Glomerular visceral epithelial cell (primary cell): ENCODE data around the gene PRKCB.
"Not testable (repeated sequence)": the region's sequence is repeated elsewhere in the genome, so short reads cannot be mapped to it uniquely, and the experiment has no call there.

Experiments
- DNase-seq: peaks from one replicate; pipeline ENCODE4 v3.0.0-alpha.2; 2016; ENCODE audit errors: extremely low spot score

The PRKCB gene

DNA sequence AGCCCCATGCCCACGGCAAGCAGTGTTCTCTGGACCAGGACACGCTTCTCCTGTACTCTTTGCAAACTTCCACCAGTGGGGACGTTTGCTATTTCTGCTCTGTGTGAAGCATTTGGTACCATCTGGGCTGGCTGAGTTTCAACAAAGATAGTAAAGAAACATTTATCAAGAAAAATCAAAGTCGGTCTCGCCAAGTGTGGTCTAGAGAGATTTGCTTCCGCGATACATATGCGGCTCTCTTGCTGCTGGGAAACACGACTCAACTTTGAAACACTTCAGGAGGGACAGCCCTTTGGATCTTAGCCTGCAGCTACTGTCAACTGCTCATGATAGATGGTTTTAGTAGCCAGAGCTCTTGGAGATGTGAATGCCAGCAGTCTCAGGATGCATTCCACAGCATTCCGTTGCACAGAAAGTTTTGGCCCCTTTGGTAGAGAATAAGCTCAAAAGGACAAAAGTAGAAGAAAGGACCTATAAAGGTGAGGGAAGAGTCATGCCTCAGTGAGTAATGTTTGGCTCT lies 252.2 kb downstream of the PRKCB start:
- DNase-seq: no peak

DNA sequence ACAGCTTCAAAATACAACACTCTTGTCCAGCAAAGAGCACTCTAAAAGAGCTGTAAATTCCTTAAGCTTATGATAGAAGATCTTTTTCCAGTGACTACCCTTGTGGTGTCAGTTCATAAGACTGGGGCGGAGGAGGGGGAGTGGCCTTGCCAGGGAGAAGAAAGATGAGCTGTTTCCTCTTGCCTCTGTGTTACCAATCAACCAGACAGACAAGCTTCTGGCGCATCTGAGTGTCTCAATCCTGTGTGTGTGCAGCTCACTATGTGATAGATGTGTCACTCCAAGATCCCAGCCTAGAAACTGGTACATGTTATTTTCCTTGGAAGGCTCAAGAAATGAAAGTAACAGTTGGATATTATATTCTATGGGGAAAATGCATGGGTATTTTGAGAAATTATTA lies 253.0 kb downstream of the PRKCB start:
- DNase-seq: no peak

DNA sequence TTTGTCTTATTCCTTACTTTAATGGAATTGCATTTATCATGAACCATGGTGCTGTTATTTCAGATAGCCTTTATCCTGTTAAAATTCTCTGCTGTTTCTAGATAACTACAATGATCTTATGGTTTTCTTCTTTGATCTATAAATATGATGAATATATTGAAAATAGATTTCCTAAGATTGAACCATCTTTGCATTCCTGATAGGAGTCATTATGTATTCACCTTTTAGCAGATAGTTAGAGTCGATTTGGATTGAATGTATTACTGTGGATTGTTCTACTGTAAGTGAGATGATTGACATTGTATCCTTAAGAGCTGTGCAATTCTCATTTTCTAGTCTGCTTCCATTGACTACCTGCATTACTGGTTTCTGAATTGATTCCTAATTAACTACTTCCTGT lies 255.3 kb downstream of the PRKCB start:
- no peak for DNase-seq

DNA sequence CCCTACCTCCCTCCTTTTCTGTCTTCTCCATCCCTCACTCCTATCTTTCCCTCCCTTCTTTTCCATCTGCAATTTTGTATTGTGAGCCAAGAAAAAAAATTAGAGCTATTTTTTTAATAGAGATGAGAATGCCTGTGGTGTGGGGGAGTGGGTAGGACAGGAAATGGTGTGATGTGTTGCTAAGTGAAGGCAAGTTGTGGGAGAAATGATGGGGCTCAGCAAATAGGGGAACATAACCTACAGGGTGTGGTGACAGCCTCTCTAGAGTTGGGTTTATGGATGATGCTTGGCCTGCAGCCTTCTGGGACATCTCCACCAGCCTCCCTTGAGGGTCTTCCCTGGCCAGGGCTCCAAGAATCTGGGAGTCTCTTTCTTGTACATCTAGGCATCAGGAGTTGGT lies 257.3 kb downstream of the PRKCB start:
- DNase-seq: no peak

DNA sequence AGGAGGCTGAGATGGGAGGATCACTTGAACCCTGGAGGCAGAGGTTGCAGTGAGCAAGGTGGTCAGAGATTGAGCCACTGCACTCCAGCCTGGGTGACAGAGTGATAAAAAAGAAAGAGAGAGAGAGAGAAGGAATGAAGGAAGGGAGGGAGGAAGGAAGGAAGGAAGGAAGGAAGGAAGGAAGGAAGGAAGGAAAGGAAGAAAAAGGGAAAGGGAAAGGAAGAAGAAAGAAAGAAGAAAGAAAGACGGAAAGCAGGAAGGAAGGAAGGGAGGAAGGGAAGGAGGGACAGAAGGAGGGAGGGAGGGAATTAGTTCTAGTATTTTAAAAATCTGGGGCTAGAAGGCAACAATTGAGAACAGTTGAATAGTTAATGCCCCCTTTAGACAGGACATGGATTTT lies 258.9 kb downstream of the PRKCB start:
- DNase-seq: no peak

DNA sequence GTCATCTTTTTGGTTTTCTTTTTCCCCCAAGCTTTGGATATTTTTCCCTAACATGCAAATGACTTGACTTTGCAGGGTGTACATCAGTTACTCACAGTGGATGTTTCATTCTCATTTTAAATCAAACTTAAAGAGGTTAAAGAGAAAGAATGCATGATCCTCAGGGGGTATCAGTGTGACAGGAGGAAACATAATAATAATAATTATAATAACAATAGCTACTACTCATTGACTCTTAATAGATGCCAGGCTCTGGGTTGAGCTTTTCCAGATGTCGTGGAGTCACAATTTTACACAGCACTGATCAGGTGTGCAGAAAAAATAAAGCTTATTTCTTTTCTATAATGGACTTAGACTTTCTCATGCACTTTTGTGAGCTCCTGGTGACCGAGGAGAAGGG lies 263.1 kb downstream of the PRKCB start:
- no peak for DNase-seq

DNA sequence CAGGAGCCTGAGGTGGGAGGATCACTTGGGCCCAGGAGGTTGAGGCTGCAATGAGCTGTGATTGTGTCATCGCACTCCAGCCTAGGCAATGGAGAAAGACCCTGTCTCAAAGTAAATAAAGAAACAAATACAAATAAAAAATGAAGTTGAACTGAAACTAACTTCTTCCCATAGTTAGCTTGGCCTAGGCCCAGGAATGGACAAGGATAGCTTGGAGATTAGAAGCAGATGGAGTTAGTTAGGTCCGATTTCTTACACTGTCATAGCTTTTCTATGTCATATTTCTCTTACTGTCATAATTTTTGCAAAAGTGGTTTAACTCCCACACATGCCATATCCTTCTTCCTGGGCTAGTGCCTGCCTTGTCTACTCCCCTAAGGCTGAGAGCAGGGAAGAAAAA lies 265.6 kb downstream of the PRKCB start:
- DNase-seq: no peak

DNA sequence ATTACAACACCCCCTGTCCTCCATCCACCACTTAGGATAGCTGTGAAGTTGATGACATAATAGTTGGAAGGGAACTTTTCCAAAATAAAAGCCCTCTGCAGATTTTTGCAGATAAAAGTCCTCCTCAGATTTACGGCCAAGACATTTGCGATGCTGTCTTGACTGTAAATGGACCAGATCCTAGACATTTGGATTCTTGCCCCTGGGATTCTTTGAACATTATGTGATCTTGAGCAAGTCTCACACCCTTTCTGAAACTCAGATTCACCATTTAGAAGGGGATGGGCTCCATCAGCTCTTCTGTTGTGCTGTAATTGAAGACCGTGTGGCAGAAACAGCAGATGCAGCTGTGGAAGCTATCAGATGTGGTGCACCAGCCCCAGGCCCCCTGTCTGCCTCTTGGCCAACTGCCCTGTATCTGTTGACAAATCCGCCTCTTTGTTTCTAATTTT lies 266.5 kb downstream of the PRKCB start:
- DNase-seq: no peak

DNA sequence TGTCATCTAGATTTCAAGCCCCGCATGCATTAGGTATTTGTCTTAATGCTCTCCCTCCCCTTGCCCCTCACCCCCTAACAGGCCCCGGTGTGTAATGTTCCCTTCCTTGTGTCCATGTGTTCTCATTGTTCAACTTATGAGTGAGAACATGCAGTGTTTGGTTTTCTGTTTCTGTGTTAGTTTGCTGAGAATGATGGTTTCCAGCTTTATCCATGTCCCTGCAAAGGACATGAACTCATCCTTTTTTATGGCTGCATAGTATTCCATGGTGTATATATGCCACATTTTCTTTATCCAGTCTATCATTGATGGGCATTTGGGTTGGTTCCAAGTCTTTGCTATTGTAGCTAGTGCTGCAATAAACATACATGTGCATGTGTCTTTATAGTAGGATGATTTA lies 269.7 kb downstream of the PRKCB start:
- not testable (repeated sequence) for DNase-seq

DNA sequence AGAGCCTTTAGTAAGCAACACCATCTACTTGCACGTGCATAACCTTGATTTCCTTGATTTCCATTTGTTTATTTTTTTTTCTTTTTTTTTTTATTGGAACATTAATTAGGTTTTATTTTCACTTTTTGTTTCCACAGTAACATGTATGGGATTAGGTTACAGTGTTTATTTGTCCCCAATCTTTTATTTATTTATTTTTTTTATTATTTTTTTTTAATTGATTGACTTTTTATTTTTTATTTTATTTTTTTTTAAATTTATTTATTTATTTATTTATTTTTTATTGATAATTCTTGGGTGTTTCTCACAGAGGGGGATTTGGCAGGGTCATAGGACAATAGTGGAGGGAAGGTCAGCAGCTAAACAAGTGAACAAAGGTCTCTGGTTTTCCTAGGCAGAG lies 272.3 kb downstream of the PRKCB start:
- DNase-seq: not testable (repeated sequence)

DNA sequence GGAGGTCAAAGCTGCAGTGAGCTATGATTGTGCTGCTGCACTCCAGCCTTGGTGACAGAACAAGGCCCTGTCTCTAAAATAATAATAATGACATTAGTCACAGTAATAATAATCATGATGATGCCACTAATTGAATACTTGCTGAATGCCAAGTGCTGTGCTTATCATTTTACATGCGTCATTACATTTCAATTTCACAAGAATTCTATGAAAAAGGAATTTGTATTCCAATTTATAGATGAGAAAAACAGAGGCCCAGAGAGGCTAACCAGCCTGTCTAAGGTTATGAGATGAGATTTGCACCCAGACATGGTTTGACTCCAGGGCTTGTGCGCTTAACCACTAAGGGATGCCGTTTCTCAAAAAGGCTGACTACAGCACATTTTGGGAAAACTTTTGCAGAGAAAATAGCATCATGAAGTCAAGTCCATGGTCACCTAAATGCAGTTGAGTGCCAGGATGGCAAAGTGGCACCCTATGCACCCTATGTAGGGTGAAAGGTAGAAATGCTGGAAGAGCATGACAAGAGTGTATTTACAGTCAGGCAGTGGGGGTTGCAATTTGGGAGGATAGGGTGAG lies 276.0 kb downstream of the PRKCB start:
- no peak for DNase-seq

DNA sequence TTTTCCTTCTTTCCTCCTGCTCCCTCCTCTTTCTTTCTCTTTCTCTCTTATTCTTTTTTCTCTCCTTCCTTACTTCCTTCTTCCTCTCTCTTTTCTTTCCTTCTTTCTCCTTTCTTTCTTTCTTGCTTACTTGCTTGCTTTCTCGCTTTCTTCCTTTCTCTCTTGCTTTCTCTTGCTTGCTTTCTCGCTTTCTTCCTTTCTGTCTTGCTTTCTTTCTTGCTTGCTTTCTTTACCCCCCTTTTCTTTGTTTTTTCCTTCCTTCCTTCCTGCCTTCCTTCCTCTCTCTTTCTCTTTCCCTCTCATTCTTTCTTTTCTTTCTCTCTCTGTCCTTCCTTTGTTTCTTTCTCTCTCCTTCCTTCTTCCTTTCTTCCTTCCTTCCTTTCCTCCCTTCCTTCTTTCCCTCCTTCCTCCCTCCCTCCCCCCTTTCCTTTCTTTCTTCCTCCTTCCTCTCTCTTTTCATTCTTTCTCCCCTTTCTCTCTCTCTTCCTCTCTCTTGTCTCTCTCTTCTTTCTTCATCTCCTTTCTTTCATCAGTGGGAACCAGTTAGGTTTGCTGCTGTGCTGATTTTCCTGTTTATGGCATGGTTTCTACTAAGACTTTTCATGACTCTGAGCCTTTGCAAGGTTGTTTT lies 277.4 kb downstream of the PRKCB start:
- no peak for DNase-seq

DNA sequence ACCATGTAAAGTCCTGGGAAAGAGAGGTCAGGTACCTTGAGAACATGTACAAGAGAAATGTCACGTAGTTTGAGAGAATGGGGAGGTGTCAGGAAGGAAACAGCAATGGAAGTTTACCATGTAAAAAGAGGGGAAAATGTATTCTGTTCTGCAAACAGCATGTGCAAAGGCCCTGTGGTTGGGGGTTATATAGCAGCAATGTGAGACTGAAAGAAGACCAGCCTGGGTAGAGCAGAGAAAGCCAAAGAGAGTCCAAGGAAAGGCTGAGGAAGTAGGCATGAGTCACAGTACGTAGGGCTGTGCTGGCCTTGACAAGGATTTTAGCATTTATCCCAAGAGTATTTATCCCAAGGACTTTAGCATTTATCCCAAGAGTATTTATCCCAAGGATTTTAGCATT lies 279.1 kb downstream of the PRKCB start:
- no peak for DNase-seq

DNA sequence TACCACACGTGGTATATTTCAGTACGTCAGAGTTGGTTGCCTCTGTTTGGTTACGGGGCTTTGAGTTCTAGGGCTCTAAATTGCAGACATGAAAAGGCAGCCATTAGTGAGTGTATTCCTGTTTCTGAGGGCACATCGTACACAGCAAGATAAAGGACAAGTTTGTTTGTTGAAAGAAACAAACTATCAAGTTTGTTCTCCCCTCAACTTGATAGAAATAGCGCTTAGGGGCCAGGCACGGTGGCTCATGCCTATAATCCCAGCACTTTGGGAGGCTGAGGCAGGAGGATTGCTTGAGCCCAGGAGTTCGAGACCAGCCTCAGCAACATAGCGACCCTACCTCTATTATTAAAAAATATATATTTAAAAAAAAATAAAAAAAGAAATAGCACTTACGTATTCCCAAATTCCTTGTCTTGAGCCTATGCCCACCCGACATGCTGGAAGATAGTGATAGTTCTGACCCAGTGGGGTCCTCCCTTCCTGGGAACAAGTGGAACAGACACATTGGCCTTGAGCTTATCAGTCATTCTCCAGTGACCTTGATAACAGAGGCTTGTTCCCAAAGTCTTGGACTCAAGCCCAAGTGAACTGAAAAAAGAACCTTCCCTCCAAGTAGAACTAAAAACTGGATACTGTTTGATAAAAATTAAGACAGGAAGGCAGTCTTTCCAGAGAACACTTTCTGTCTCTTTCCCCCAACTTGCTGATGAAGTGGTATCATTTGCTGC lies 280.4 kb downstream of the PRKCB start:
- DNase-seq: no peak

DNA sequence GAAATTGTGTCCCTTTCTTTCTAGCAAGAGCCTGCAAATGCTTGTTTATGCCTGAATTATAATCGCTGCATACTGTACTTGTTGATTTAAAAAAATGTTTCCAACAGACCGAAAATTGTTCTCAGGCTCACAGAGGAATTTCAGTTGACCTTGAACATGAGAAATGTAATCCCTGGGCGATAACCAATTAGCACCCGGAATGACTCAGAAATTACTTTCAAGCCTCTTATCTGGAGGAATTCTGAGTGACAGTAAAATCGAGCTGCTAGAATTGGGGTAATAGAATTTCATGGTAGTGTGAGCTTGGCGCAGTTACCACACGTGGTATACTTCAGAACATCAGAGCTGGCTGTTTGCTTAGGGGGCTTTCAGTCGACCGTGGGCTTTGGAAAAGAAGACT lies 281.2 kb downstream of the PRKCB start:
- DNase-seq: no peak

DNA sequence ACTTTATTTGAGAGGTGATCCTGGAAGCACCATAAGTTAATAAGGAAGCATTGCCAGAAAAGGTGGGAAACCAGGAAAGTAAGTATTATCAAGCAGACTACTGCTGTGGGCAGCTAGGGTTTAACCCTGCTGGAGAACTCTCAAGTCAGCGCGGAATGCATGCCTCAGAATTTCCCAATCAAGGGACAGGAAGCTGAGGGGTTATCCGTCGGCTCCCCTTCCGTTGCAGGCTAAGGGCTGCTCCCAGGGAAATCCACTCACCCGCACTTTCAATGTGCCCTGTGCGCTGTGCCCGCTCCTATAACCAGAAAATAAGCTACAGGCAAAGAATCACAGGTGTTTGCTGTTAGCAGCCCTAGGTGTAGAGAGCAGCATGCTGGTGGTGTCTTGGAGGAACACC lies 281.9 kb downstream of the PRKCB start:
- no peak for DNase-seq

DNA sequence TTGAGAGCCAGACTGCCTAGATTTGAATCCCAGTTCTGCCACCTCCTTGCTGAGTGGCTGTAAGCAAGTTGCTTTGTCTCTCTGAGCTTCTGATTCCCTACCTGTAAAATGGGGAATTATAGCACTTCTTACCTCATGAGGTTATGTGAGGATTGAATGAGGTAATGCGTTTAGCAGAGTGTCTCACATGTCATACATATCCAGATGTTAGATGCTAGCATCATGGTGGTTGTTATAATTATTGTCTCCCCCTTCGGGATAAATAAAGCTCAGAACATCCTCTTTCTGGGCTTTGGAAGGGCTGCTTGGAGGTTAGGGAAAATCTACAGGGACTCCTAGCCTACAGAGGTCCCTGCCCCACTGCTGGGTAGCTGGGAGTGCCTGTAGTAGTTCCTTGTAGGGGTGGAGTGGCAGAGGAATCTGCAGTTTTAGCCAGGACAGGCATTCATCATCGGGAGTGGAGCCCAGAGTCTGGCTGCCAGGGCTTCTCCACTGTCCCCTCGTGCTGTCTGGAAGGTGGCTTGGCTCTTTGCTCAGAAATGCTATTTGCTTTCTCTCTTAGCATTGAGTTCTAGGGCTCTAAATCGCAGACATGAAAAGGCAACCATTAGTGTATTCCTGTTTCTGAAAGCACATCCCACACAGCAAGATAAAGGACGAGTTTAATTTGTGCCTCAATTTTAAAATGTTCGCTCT lies 282.5 kb downstream of the PRKCB start:
- DNase-seq: no peak

DNA sequence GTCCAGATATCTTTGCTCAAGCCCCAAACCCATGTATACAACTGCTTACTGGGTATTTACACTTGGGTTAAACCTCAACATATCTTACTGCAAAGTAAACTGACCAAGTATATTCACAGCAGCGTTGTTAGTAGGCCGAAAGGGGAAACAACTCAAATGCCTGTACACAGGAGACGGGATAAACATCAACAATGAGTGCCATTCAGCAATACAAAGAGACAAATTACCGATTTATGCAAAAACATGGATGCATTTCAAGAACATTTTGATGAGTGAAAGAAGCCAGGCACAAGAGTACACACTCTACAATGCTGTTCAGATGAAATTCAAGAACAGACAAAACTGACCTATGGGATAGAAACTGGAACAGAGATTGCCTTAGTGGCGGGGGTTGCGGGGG lies 284.0 kb downstream of the PRKCB start:
- DNase-seq: no peak

DNA sequence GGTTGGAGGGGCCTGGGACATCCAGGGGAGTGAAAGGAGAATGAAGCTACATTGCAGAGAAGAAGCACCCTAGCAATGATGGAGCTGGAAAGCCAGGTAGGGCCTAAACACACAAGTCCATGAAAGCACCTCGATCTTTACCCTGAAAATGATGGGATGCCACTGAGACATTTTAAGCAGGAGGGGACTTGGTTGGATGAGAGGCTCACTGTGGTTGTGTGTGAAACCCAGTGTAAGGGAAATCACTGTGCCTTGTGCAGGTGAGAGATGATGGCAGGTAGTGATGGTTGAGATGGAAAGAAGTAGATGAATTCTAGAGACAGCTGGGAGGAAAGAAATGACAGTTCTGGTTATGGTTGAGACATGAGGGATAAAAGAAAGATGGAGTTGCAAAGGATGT lies 287.5 kb downstream of the PRKCB start:
- DNase-seq: no peak

DNA sequence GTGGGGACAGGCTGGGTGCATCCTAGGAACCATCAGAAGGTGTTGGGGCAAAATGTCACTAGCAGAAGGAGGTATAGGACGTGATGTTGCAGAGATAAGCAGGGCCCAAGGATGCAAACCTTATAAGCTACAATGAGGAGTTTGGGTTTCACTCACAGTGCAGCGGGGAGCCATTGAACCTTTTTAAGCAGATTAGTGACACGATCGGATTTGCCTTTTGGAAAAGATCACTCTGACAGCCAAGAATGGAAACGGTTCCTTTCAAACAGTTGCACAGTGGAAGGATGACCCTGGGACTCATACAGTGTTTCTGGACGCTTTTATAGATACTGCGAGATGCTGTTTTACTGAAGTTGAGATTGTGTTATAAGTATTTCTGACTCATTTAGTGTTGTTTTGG lies 288.5 kb downstream of the PRKCB start:
- DNase-seq: no peak

DNA sequence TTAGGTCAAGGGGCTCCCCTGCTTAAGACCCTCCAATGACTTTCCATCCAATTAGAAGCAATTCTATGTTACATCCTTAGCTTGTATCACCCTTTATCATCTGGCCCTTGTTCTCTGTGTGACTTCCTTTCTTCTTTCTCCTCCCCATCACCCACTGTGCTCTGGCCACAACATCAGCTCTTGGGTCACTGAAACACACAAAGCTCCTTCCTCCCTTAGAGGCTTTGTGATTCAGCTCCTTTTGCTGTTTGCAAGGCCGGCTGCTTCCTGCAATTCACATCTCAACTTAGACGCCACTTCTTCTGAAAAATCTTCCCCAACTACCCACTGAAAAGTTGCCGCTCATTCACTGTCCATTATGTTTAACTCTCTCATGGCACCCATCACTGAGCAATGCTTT lies 289.4 kb downstream of the PRKCB start:
- DNase-seq: no peak

DNA sequence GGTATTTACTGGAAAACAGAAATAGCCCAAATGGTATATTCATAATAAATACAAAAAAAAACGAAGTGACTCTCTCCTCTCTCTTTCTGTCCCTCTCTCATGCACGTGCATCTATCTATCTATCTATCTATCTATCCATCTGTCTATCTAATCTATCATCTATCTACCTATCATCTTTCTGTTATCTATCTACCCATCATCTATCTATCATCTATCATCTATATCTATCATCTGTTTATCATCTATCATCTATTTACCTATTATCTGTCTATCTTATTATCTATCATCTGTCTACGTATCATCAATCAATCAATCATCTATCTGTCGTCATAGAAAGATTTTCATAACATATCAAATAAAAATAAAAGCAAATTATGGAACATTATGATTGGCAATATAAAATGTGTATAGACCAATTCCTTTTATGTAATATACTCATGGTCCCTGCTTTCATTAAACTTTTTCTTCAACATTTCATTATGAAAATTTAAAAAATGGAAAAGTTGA lies 293.7 kb downstream of the PRKCB start:
- no peak for DNase-seq
